NCI-H345 treated with DMSO at 0.1 percent for 48 hours (cell line): ENCODE results near the gene PPWD1.

ENCODE experiments used
- DNase-seq: peaks from one replicate; lab custom pipeline; 2025; ENCODE audit not compliant: unreplicated experiment; lab: John Stamatoyannopoulos, UW

The PPWD1 gene

GRCh38 chr5:65623482-65623881, 60.4 kb downstream of the PPWD1 start:
- DNase-seq = no peak

DNA sequence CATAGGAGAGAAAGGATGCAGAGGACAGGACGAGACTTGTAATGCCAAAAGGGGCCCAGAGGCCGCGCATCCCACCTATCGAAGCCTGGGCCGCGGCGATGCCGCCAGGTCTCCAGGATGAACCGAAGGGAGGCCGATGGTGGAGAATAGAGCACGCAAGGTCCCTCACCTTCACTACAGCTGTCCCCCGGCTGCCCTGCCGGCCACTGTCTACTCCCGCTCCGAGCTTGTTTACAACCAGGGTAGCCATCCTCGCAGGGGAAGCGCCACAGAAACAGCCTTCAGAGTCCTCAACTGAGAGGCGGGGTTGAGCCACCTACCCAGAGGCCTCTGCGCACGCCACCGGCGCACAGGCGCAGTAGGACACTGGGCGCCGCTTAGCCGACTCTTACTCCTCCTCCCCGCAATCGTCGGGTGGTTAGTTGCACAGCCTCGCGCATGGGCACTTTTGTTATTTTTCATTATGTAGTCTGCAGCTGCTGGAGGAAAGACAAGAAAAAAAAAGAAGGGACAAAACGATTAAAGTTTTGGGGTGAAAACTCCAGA, 61.0 kb downstream of the PPWD1 start, which contains the start of gene TRIM23:
TSS of gene TRIM23 (minus strand) at position 309 of the 546 bp plus-strand sequence. CDS start at position 250, 59 bp downstream.
- DNase-seq = peak; percentile 93

GRCh38 chr5:65624571-65625555, 61.8 kb downstream of the PPWD1 start, which contains the start of the genes SHLD3 and TRAPPC13:
Gene SHLD3, plus strand, starts transcription at chr5:65625027. Its CDS starts 4,561 bp downstream, at chr5:65629588.
Gene TRAPPC13, plus strand, starts transcription at chr5:65625027. Its CDS starts 34 bp downstream, at chr5:65625061.
- DNase-seq = peak; percentile 93

DNA sequence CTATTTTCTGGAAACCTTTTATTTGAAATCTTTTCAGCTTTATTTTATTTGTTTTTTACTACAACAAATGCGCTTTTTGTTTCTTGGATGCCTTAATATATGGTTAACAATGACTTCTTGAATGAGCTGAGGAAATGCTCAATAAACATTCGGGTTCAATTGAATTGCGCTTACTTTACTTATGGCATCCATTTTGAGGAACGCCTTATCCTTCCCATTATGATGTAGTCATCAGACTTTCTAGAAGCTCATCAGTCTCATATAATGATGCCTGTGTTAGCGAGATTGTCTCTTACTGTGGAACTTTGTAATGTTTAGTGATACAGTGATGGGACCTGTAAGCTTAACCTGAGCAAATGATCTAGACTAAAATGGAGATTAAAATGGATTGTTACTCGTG, 62.6 kb downstream of the PPWD1 start:
- no peak for DNase-seq

GRCh38 chr5:65630981-65631380, 67.9 kb downstream of the PPWD1 start:
- no peak for DNase-seq
